HL-60 (cell line): ENCODE measurements around the gene MAN2B2.

ENCODE experiments used
- DNase-seq, 2 experiments: peaks; one replicate each; pipeline ENCODE4 v3.0.0-alpha.2; 2010 to 2020; ENCODE audit warnings: low read depth in 1 of 2, low spot score in 1 of 2
- H3K27ac ChIP-seq: fragments of 250-450 bp; sonication (Bioruptor Pico); replicated peaks from 2 replicates; pipeline ENCODE4 v1.5.1; 2020; ENCODE audit warnings: mild to moderate bottlenecking, moderate library complexity
- H3K27me3 ChIP-seq: fragments of 250-450 bp; sonication (Bioruptor Pico); 2 replicates; pipeline ENCODE4 v1.5.1; 2021; ENCODE audit warnings: mild to moderate bottlenecking, moderate library complexity; ENCODE audit not compliant: insufficient read depth, poor library complexity, severe bottlenecking
- H3K4me3 ChIP-seq: replicated peaks from 2 replicates; pipeline ENCODE4 v1.5.1; 2011; ENCODE audit warnings: mild to moderate bottlenecking, control low read depth, low read length; ENCODE audit not compliant: insufficient read depth
- CTCF ChIP-seq: IDR thresholded peaks from one replicate; pipeline ENCODE4 v1.5.1; 2011; ENCODE audit warnings: low read length, control low read depth, inconsistent platforms; ENCODE audit not compliant: insufficient read depth
- GABPA ChIP-seq: IDR thresholded peaks from 2 replicates; pipeline ENCODE4 v1.6.1; 2012; ENCODE audit warnings: low read depth
- POLR2AphosphoS5 ChIP-seq: IDR thresholded peaks from 2 replicates; pipeline ENCODE4 v1.6.1; 2012; ENCODE audit warnings: low read depth
- REST ChIP-seq: IDR thresholded peaks from 2 replicates; pipeline ENCODE4 v1.6.1; 2012; ENCODE audit warnings: low read depth; ENCODE audit not compliant: insufficient replicate concordance
- SPI1 ChIP-seq: IDR thresholded peaks from 2 replicates; pipeline ENCODE4 v1.6.1; 2012; ENCODE audit warnings: low read depth, mild to moderate bottlenecking, borderline replicate concordance

The MAN2B2 gene

GRCh38 chr4:6658597-6659075, 83.6 kb downstream of the MAN2B2 start:
- Histone ChIP-seq H3K4me3 (no peak overlapping the region), H3K27me3 (no peaks in the 10 kb centered on the region), H3K27ac (no peak overlapping the region)
- no peak for DNase-seq
- no peak for TF ChIP-seq REST
- TF ChIP-seq CTCF, result no peak
- TF ChIP-seq POLR2AphosphoS5, result no peak

- no peak for DNase-seq
- Histone ChIP-seq H3K27me3 (no peaks in the 10 kb centered on the region), H3K27ac (no peak overlapping the region), H3K4me3 (no peak overlapping the region)
- TF ChIP-seq REST, result no peak
- TF ChIP-seq CTCF, result no peak
- TF ChIP-seq POLR2AphosphoS5, result no peak
- no peak for TF ChIP-seq GABPA
- TF ChIP-seq SPI1, result no peak
Measured at GRCh38 chr4:6659897-6660296, 84.9 kb downstream of the MAN2B2 start.

- no peaks in the 10 kb centered on the region for H3K27me3 ChIP-seq
- no peak overlapping the region for H3K27ac ChIP-seq
- no peak overlapping the region for H3K4me3 ChIP-seq
- DNase-seq, result no peak
- no peak for TF ChIP-seq POLR2AphosphoS5
- no peak for TF ChIP-seq CTCF
- no peak for TF ChIP-seq SPI1
- no peak for TF ChIP-seq REST
- no peak for TF ChIP-seq GABPA
Measured at GRCh38 chr4:6660430-6660829, 85.4 kb downstream of the MAN2B2 start.
